Skeletal muscle tissue (tissue), 4 donors: ENCODE results near the gene CASKIN1. TPM values are rescaled to one million over a fixed set of nuclear protein-coding genes. Genes with fewer than 3 reads are reported as not detected.
A peak's percentile ranks its signal among the peaks of the same experiment; 100 is the strongest.

Source experiments
- H3K27ac ChIP-seq: one replicate; pipeline ENCODE4 v1.7.0; 2013; ENCODE audit warnings: mild to moderate bottlenecking, low read depth, low read length, inconsistent platforms
- H3K27me3 ChIP-seq, 3 donors: one replicate each; pipeline ENCODE4 v1.7.0; 2013; ENCODE audit warnings: low read length in 3 of 3; ENCODE audit not compliant: control insufficient read depth in 3 of 3, insufficient read depth in 3 of 3
- H3K36me3 ChIP-seq, 3 donors: one replicate each; pipeline ENCODE4 v1.7.0; 2013; ENCODE audit warnings: low read length in 3 of 3; ENCODE audit not compliant: control insufficient read depth in 3 of 3, insufficient read depth in 3 of 3
- H3K4me1 ChIP-seq, 3 donors: one replicate each; pipeline ENCODE4 v1.7.0; 2013; ENCODE audit warnings: low read length in 3 of 3, mild to moderate bottlenecking in 3 of 3; ENCODE audit not compliant: control insufficient read depth in 3 of 3, insufficient read depth in 3 of 3
- H3K4me3 ChIP-seq, 3 donors: one replicate each; pipeline ENCODE4 v1.7.0; 2013; ENCODE audit warnings: low read length in 3 of 3
- H3K9ac ChIP-seq, 3 donors: one replicate each; pipeline ENCODE4 v1.7.0; 2013; ENCODE audit warnings: low read length in 3 of 3, mild to moderate bottlenecking in 3 of 3, moderate library complexity in 2 of 3, low read depth in 1 of 3
- H3K9me3 ChIP-seq, 3 donors: one replicate each; pipeline ENCODE4 v1.7.0; 2013; ENCODE audit warnings: low read length in 3 of 3; ENCODE audit not compliant: control insufficient read depth in 3 of 3
- total RNA-seq: library from RNA; depleted of rRNA; stranded (reverse); fragments of >200 nt; gene quantifications from one replicate; pipeline ENCODE4 v1.2.3, GENCODE V29; 2014
- donor health status: Osteomylitis.

The CASKIN1 gene
- total RNA-seq, 1 donor from 2014 or later: 0.52 TPM

DNA sequence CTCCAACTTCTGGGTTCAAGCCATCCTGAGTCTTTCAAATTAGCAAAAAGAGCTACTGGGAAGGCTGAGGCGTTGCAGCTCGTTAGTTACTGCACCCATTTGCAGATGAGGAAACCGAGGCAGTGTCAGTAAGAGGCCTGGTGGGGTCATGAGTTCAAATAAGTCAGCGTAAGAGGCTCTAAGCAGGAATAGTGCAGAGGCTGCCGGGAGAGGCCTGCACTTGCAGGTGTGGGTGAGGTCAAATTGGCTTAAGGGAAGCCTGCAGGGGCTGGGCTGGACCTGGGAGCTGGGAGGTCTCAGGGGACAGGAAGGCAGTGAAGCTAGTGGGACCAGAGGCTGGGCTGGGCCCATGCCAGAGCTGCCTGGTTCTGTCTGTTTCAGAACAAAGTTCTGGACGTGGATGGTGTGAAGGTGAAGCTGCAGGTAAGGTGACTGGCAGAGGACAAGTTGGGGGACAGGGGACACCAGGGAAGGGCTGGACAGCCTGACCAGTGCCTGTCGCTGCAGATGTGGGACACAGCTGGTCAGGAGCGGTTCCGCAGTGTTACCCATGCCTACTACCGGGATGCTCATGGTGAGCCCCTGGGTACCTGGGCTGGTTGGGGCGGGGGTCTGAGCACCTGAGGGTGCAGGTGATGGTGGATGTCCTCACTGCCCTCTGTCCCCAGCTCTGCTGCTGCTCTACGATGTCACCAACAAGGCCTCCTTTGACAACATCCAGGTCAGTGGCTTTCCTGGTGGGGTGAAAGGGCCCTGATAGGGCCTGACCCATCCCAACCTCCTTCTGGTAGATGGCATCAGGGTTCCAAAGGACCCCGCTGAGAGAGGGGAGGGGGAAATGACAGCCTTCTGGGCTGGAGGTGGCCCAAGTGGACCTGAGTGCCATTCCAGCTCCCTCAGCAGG, 45.0 kb downstream of the CASKIN1 start:
- H3K27ac ChIP-seq: no peak overlapping the region
- no peaks in the 10 kb centered on the region for H3K9me3 ChIP-seq
- H3K4me1 ChIP-seq: peaks cover 65 to 84% (median 81%) of the 10 kb centered on the region in 3 donors
- H3K36me3 ChIP-seq: peaks cover 4 to 10% (median 9%) of the 10 kb centered on the region in 3 donors
- peak overlapping the region; percentile 7 to 98 (median 53) for H3K9ac ChIP-seq
- H3K4me3 ChIP-seq: no peak overlapping the region
- no peaks in the 10 kb centered on the region for H3K27me3 ChIP-seq

DNA sequence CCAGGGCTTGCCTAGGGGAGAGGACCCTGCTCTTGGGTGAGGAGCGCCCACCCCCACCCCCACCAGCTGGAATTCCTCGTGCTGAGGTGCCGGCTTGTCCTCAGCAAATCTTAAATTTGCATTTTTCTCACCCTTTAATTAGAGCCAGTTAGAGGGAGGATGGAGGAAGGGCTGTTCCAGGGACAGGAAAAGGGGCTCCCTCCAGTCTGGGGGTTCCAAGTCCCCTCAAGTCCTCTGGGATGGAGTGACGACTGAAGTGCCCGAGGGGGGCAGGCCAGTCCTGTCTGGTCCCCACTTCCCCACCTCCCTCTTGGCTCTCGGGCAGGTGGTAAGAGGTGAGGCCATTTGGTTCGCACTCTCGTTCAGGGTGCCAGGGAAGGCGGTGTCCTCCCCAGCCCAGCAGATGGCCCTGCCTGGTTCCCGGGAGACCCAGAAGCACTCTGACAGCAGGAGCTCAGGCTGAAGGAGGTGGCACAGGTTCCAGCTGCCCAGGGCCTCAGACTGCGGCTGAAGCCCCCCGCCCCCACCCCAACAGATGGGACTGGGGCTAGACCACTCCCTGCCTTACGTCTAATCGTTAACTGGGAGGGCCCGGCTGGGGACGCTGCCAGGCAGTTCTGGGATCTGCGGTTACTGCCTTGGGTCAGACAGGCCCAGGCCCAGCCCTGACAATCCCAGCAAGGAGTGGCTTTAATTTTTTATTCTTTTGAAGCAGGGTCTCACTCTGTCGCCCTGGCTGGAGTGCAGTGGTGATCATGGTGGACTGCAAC, 45.8 kb downstream of the CASKIN1 start:
- Histone ChIP-seq H3K36me3 (peaks cover 4 to 10% (median 9%) of the 10 kb centered on the region in 3 donors), H3K27me3 (no peaks in the 10 kb centered on the region), H3K9me3 (no peaks in the 10 kb centered on the region), H3K9ac (peak overlapping the region in 1 of 3 donors; percentile 98), H3K27ac (no peak overlapping the region), H3K4me3 (no peak overlapping the region), H3K4me1 (peaks cover 61 to 78% (median 76%) of the 10 kb centered on the region in 3 donors)

DNA sequence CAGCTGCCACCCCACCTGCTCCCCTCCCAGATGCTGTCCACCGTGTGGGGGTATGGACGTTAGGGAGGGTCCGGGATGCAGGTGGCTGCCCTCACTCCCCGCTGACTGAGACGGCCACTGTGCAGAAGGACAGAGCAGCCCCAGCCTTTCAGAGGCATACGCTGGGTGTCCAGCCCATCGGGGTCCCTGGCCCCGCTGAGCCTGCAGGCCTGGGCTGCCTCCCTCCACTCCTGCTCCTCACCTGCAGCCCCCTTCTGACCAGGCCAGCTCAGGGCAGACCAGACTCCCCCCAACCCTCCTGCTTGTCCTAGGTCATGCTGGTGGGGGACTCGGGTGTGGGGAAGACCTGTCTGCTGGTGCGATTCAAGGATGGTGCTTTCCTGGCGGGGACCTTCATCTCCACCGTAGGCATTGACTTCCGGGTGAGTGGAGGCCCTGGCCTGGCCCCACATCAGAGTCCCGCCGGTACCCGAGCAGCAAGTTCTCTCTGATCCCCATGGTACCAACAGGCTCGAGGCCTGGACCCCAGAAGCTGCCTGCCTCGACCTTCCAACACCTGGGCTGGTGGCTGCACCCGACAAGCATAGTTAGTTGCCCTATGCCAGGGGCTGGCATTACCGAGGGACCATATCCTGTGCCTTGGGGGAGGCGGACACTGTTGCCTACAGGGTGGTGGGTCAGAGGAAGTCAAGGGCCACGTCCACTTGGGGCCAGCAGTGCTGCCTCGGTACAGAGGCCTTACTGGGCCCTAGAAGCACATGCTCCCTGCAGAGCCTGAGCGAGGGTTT, 46.6 kb downstream of the CASKIN1 start:
- Histone ChIP-seq H3K9me3 (no peaks in the 10 kb centered on the region), H3K27ac (no peak overlapping the region), H3K9ac (peak overlapping the region in 1 of 3 donors; percentile 98), H3K4me1 (peaks cover 58 to 75% (median 73%) of the 10 kb centered on the region in 3 donors), H3K4me3 (no peak overlapping the region), H3K27me3 (no peaks in the 10 kb centered on the region), H3K36me3 (peaks cover 4 to 10% (median 8%) of the 10 kb centered on the region in 3 donors)

DNA sequence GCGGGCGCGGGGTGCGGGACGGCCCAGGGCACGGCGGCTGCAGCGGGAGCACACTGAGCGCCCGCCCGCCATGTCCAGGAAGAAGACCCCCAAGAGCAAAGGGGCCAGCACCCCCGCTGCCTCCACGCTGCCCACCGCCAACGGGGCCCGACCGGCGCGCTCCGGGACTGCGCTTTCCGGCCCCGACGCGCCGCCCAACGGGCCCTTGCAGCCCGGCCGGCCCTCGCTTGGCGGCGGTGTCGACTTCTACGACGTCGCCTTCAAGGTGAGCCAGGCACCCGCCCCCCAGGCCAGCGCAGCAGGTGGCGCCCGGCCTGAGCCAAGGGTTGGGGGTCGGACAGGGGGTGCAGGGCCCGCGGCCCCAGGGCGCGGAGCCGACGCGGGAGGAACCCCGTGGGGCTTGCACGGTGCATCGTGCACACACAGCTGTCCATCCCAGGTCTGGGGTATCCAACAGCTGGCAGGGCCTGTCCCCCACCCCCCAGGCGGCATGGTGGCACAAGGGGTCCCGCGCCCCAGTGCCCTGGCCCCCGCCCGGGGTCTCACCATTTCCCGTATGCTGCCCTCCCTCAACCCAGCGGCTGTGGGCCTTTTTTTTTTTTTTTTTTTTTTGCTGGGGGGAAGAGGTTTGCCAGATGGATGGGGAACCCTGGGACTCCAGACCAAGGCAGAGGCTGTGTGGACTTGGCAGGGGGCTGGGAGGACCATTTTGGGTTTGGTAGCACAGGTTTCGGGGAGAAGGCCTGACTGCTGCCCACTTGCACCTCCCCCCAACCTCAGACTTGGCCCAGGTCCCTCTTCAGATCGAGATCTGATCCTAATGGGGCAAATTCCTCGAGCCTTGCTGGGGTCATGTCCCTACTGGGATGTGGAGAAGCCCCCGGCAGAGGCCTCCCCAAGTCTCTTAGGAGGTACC, 47.4 kb downstream of the CASKIN1 start:
- Histone ChIP-seq H3K9ac (peak overlapping the region in 1 of 3 donors; percentile 75), H3K36me3 (peaks cover 4 to 10% (median 7%) of the 10 kb centered on the region in 3 donors), H3K4me3 (peak overlapping the region in 2 of 3 donors; percentile 56 to 66), H3K27me3 (no peaks in the 10 kb centered on the region), H3K9me3 (no peaks in the 10 kb centered on the region), H3K4me1 (peaks cover 51 to 66% (median 65%) of the 10 kb centered on the region in 3 donors), H3K27ac (no peak overlapping the region)

DNA sequence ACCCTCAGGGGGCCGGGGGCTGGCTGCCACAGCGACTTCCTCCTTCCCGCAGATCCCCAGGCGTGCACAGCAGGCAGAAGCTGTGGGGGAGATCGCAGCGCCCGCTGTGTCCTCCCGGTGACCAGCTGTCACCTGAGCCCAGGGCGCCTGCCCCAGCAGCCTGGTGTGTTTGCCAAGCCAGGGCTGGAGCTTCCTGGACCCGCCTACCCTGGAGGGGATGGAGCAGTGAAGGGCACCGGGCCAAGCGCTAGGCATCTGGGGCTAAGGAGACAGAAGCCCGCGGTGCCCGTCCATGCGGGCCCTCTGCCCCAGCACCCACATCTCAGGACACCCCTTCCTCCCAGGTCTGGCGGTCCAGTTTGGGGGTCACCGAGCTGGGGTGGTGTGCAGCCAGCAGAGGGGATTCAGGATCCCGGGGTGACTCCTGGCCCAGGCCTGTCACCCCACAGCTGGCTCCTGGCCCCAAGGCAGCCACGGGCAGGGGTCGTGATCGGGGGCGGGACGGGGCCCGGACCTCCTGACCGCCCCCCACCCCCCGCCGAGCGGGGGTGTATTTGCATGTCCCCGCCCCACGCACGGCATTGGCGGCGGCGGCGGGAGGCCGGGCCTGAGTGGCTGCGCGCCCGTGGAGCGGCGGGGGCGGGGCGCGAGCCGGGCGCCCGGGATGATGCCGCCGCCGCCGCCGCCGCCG, 48.3 kb downstream of the CASKIN1 start, which contains the start of gene RAB26:
RAB26 (plus strand) TSS at position 645 of the 691 bp plus-strand sequence. CDS start 159 bp downstream, outside the sequence.
- peaks cover 43 to 58% (median 57%) of the 10 kb centered on the region in 3 donors for H3K4me1 ChIP-seq
- peak within 1 kb of the TSS; percentile 82 for H3K27ac ChIP-seq
- H3K9me3 ChIP-seq: no peaks in the 10 kb centered on the region
- H3K27me3 ChIP-seq: no peaks in the 10 kb centered on the region
- H3K9ac ChIP-seq: peak within 1 kb of the TSS; percentile 60 to 88 (median 70)
- H3K36me3 ChIP-seq: peaks cover 4 to 10% (median 4%) of the 10 kb centered on the region in 3 donors
- peak within 1 kb of the TSS; percentile 54 to 77 (median 66) for H3K4me3 ChIP-seq

DNA sequence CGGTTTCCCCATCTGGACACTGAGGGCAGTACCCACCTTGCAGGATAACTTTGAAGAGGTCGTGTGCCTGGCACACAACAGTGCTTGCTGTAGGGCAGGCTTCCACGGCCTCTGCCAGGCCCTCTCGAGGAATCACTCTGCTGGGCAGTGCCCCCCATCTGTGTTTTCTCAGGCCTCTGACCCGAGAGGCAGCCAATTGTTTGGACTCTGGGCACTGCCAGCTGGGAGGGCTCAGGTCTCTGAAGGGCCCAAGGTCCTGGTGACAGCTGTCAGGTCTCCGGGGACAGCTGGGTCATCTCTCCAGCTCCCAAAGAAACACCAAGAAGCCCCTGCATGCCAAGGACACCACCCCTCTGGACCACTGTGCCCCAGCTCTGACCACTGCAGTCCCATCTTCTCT, 49.0 kb downstream of the CASKIN1 start:
- Histone ChIP-seq H3K27ac (peak overlapping the region; percentile 82), H3K36me3 (peaks cover 4 to 5% (median 4%) of the 10 kb centered on the region in 3 donors), H3K27me3 (no peaks in the 10 kb centered on the region), H3K9ac (peak overlapping the region in 2 of 3 donors; percentile 60 to 88), H3K9me3 (no peaks in the 10 kb centered on the region), H3K4me3 (peak overlapping the region in 1 of 3 donors; percentile 77), H3K4me1 (peaks cover 35 to 50% (median 49%) of the 10 kb centered on the region in 3 donors)

DNA sequence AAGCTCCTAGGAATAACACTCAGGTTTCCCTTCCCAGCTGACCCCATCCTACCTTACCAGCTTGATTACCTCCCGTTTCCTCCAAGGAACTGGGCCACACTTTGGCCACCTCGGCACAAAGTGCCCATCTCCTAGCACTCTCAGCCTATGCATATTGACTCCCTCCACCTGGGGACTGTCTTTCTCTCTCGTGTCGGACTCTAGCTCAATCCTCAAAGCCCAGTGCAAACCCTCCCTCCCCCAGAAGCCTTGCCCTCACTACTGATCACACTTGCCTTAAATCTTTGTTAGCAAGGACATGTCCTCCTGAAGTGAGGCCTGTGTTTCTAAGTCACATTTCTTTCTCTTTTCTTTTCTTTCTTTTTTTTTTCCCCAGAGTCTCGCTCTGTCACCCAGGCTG, 50.6 kb downstream of the CASKIN1 start:
- no peak overlapping the region for H3K9ac ChIP-seq
- no peaks in the 10 kb centered on the region for H3K36me3 ChIP-seq
- H3K4me3 ChIP-seq: no peak overlapping the region
- H3K27ac ChIP-seq: no peak overlapping the region
- no peaks in the 10 kb centered on the region for H3K9me3 ChIP-seq
- H3K4me1 ChIP-seq: peaks cover 21 to 35% (median 35%) of the 10 kb centered on the region in 3 donors
- H3K27me3 ChIP-seq: no peaks in the 10 kb centered on the region

DNA sequence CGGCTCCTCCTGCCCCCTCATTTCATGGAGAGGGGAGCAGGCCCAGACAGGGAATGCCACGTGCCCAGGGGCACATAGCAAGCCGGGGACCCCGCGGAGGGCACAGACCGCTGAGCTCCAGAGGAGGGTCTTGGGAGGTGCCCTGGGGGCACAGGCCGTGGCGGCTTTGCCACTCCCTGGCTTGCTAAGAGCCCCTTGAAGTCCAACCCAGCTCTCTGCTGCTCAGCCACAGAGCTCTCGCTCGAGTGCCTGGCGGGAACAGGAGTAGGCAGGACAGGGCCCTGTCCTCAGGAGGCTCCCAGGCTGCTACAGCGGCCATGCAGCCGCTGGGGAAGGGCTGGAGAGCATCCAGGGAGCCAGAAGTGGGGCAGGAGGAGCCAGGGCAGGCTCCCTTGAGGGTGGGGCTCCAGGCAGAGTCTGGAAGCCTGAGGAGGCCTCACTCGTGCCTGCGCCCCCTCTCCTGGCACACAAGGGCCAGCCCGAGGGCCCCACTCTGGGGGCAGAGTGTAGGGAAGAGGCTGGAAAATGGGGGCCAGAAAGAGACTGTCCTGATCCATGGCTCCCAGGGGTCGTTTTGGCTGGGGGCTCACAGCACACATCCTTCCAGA, 52.4 kb downstream of the CASKIN1 start:
- no peaks in the 10 kb centered on the region for H3K36me3 ChIP-seq
- H3K4me3 ChIP-seq: no peak overlapping the region
- no peak overlapping the region for H3K9ac ChIP-seq
- no peak overlapping the region for H3K27ac ChIP-seq
- no peaks in the 10 kb centered on the region for H3K27me3 ChIP-seq
- no peaks in the 10 kb centered on the region for H3K9me3 ChIP-seq
- peaks cover 12 to 20% (median 17%) of the 10 kb centered on the region in 3 donors for H3K4me1 ChIP-seq
